Transverse colon (tissue), 3 donors: ENCODE results near the gene DHX57.

Experiments used
- CTCF ChIP-seq, 5 experiments: fragments of 200-600 bp in 3 of 5; fragments of 450-650 bp in 2 of 5; sonication (generic) in 3 of 5; IDR thresholded peaks; 1 replicate in 2 of 5; 2 replicates in 3 of 5; pipeline ENCODE4 v1.5.1; 2016 to 2017; ENCODE audit warnings: antibody characterized with exemption in 5 of 5, inconsistent platforms in 3 of 5, mild to moderate bottlenecking in 2 of 5, moderate library complexity in 1 of 5
- POLR2A ChIP-seq: fragments of 450-650 bp; IDR thresholded peaks from one replicate; pipeline ENCODE4 v1.6.1; 2016; ENCODE audit warnings: antibody characterized with exemption, mild to moderate bottlenecking, moderate library complexity

DNA sequence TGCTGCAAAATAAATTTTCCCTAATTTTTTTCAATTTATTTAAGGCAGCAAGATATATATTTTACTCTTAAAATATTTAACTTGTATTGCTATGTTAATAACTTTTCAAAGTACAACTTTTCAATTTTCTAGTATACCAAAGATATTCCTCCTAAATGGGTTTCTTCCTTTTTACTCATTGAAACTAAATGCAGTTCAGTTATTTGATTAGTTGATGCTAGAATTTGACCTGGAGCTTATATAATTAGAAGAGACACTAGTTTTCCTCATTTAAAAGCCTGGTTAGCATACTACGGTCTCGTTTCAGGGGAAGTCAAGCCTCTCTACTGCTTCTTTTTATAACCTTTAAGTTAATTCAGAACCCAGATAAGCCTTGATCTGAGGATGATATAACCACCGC, 13.8 kb upstream of the DHX57 start, which contains the start of gene ARHGEF33:
- TF ChIP-seq CTCF (IDR thresholded peaks at IDR 0.05): no peak
- TF ChIP-seq POLR2A: no peak
